Neural progenitor cell (in vitro differentiated cells): Measurements from ENCODE around the gene OR2V2.

Experiments
- CTCF ChIP-seq: fragments of 200-600 bp; sonication (generic); IDR thresholded peaks from 2 replicates; pipeline ENCODE4 v1.5.1; 2017; ENCODE audit warnings: antibody characterized with exemption, mild to moderate bottlenecking
- EZH2 ChIP-seq: fragments of 200-600 bp; sonication (generic); IDR thresholded peaks from 2 replicates; pipeline ENCODE4 v1.6.1; 2017; ENCODE audit warnings: antibody characterized with exemption, mild to moderate bottlenecking, moderate library complexity
- EZH2phosphoT487 ChIP-seq: fragments of 200-600 bp; sonication (generic); IDR thresholded peaks from 2 replicates; pipeline ENCODE4 v1.6.1; 2017; ENCODE audit warnings: antibody characterized with exemption

- TF ChIP-seq CTCF (no peak), EZH2phosphoT487 (no peak), EZH2 (no peak)
These were observed 16.4 kb upstream of the OR2V2 start, which contains the start of gene OR2V1 for GRCh38 chr5:181130832-181131496.
